ENCODE results near the gene PFKFB2. TPM values are rescaled to one million over a fixed set of nuclear protein-coding genes. Genes with fewer than 3 reads are reported as not detected.

The PFKFB2 gene
- total RNA-seq, 2 donors from 2014 or later: 3.8 to 6.9 TPM

DNA sequence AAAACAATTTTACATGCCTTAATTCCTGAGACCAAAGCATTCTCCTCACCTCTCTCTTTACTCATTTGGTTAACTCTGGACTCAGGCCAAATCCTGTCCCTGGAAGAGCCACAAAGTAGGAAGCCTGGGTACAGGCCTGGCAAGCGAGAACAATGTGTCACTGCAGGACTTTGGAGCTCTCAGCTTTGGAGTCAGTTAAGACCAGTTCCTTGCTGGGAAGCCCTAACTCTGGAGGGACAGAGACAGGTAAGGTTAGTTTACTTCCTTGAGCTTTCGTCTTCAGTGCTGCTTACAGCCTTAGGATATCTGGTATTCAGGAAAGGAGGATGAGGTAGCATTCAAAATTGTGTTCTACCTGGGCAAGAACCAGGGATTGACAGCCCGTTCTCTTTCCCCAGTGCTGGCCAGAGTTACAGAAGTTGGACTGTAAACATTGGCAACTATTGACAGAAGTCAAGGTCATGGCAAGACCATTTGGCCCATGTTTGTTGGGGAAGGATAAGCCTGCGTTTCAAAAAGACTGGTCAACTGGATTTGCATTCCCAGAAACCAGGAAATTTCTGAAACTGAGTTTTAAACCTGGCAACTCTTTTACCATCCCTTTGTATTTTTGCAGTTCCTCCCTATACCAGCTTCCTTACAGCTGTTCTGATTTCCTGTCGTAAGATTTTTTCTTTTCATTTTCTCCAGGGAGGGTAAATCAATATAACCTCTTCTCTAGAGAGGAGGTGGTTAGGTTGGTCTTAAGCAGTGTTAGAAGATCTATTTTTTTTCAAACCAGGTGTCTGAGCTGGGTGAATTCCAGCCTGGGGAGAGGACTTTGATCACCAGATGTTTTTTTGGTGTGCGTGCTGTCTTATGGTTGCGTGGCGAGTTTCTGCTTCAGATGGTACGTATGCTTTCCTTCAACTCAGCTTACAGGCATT lies 35.9 kb downstream of the PFKFB2 start, which contains the start of gene C4BPB:
Gene C4BPB (plus strand): TSS at position 160 of the 926 bp plus-strand sequence. CDS start 672 bp downstream, at position 832.
- no peaks in the 10 kb centered on the region for H3K9me3 Mint-ChIP-seq
- H3K36me3 Mint-ChIP-seq: no peaks in the 10 kb centered on the region
- DNase-seq (ENCODE audit: low spot score in 2 of 2) (no peak), ATAC-seq (peak; percentile 83 to 85)
- peak within 1 kb of the TSS; percentile 89 to 90 for H3K27ac Mint-ChIP-seq

DNA sequence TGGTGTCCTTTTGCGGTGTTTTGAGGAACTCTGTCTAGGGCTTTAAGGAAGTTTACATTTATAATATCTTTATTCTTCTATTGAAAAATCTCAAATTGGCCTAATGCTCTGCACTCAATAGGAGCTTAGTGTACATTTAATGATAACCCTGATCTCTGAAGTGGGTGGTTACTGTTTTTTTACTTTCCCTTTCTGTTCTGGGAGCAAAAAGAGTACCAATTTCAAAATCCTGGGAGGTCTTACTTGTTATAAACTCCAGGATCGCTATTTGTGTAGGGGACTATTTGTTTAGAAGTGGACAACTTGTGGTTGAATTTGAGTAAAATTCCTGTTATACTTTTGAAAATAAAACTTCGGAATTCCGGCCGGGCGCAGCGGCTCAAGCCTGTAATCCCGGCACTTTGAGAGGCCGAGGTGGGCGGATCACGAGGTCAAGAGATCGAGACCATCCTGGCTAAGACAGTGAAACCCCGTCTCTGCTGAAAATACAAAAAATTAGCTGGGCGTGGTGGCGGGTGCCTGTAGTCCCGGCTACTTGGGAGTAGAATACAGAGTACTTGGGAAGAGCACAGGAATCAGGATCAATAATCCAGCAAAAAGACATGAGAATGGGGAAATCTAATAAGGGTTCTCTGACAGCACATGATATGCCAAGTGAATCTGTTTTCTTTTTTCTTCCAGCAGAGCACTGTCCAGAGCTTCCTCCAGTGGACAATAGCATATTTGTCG lies 36.7 kb downstream of the PFKFB2 start:
- Mint-ChIP-seq H3K9me3 (no peaks in the 10 kb centered on the region), H3K36me3 (no peaks in the 10 kb centered on the region), H3K27ac (peak overlapping the region; percentile 89 to 90)
- ATAC-seq (peak in 1 of 2 donors; percentile 51), DNase-seq (ENCODE audit: low spot score in 2 of 2) (no peak)

DNA sequence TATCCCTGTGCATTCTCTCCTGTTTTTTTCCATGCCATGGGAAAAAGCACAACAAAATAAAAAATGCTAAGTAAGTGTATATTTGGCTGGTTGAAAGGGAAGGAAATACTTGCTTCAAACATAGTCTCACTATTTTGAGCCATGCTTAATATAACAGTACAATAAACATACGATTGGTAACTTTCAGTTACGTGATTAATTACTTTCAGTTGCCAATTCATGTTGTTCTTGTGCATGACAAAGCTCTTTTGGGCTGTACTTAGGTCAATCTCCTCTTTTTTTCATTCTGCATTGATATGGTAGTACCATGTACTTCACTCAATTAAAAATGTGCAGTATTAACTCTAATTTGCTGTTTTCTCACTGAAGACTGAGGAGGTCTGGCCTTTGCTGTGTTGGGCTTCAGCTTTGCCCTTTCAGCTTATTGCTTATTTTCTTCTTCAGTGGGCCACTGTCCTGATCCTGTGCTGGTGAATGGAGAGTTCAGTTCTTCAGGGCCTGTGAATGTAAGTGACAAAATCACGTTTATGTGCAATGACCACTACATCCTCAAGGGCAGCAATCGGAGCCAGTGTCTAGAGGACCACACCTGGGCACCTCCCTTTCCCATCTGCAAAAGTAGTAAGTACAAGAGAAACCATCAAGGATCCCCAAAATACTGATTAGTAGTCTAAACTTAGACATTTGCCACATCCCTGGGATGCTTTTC lies 38.3 kb downstream of the PFKFB2 start:
- ATAC-seq: no peak
- no peak for DNase-seq (ENCODE audit: low spot score in 2 of 2)
- Mint-ChIP-seq H3K36me3 (peaks cover 5 to 9% of the 10 kb centered on the region in 2 donors), H3K27ac (peak overlapping the region in 1 of 2 donors; percentile 58), H3K9me3 (peaks cover 0 to 4% of the 10 kb centered on the region in 2 donors)

DNA sequence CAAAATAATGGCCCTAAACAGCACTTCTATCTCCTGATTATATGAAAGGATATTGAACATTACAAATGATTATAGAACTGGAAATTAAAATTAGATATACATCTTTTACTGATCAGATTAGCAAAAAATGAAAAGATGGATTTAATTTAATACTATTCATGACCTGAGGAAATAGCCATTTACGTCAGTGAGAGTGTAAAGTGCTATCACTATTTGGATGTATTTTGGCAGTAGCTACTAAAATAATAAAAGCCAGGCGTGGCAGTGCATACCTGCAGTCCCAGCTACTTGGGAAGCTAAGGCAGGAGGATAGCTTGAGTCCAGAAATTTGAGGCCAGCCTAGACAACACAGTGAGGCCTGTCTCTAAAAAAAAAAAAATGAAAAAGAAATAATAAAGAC lies 40.9 kb downstream of the PFKFB2 start:
- Mint-ChIP-seq H3K27ac (no peak overlapping the region), H3K36me3 (peaks cover 5 to 24% of the 10 kb centered on the region in 2 donors), H3K9me3 (peaks cover 0 to 4% of the 10 kb centered on the region in 2 donors)
- DNase-seq (ENCODE audit: low spot score in 2 of 2): no peak
- no peak for ATAC-seq

DNA sequence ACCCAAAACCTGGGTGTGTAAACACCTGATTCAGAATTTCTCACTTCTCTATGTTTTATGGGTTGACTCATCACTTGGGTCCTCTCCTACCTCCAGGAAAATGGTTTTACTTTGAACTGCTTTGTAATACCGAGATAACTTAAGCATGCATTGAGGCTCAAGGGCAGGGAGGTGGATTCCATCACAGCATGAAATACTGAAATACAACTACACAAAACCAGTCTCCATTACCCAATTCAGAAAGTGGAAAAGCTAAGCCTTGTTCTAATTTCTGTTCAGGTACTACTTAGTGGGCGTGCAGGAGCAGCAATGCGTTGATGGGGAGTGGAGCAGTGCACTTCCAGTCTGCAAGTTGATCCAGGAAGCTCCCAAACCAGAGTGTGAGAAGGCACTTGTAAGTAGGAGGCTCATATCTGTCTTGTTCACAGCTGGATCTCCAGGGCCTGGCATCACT lies 44.8 kb downstream of the PFKFB2 start:
- Mint-ChIP-seq H3K36me3 (peaks cover 5 to 32% of the 10 kb centered on the region in 2 donors), H3K27ac (peak overlapping the region; percentile 31 to 85), H3K9me3 (peaks cover 0 to 8% of the 10 kb centered on the region in 2 donors)
- DNase-seq (ENCODE audit: low spot score in 2 of 2) (peak in 1 of 2 donors; percentile 42), ATAC-seq (peak; percentile 98 to 99)

DNA sequence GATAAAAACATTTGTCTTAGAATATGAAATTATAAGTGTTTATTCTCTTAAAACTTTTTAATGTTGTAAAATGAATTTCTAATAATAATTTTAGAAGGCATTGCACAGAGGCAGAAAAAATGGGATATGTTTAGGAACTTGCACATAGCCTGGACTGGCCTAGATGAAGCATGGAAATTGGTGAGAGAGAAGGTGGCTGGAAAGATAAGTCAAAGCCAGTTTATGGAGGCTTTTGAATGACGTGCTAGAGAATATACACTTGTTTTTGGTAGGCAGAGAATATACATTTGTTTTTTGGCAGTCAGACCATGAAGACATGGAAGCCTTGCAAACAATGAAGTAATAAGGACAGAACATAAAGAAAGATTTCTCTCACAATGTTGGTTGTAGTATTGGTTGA lies 48.6 kb downstream of the PFKFB2 start:
- Mint-ChIP-seq H3K9me3 (peaks cover 0 to 4% of the 10 kb centered on the region in 2 donors), H3K27ac (no peak overlapping the region), H3K36me3 (peaks cover 0 to 19% of the 10 kb centered on the region in 2 donors)
- ATAC-seq: no peak
- no peak for DNase-seq (ENCODE audit: low spot score in 2 of 2)

DNA sequence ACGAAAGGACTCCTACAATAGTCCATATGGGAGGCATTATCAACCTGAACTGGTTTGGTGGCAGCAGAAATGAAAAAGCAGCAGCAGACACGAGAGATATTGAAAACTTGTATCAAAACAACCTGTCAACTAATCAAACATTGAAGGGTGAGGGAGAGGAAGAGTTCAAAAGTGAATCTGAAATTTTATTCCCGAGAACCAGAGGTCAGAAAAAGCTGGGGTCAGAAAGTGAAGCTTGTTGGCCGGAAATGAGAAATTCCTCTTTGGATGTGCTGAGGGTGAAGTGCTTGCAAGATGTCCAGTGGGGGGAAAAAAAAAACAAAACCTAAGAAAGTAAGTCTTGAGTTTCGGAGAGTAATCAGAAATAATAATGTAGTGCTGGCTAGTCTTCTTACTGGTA lies 49.1 kb downstream of the PFKFB2 start:
- H3K27ac Mint-ChIP-seq: no peak overlapping the region
- ATAC-seq (no peak), DNase-seq (ENCODE audit: low spot score in 2 of 2) (no peak)
- peaks cover 0 to 4% of the 10 kb centered on the region in 2 donors for H3K9me3 Mint-ChIP-seq
- peaks cover 0 to 18% of the 10 kb centered on the region in 2 donors for H3K36me3 Mint-ChIP-seq

DNA sequence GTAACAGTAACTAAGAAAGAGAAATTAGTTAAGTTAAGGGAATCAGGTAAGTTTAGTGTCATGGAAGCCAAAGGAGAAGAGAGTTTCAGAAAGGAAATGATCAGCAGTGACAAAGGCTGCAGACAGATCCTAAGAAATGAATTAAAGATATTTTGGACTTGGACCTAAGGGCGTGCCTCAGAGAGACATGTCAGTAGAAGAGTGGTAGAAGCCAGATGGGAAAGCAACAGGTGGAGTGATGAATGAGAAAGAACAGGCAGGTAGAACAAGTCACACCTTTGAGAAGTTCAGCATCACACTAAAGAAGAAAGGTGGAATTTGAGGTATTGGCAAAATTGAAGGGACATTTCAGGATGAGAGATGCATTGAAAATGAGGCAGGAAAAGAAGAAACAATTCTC lies 49.6 kb downstream of the PFKFB2 start:
- Mint-ChIP-seq H3K27ac (no peak overlapping the region), H3K9me3 (peaks cover 0 to 4% of the 10 kb centered on the region in 2 donors), H3K36me3 (peaks cover 0 to 15% of the 10 kb centered on the region in 2 donors)
- DNase-seq (ENCODE audit: low spot score in 2 of 2) (no peak), ATAC-seq (no peak)

DNA sequence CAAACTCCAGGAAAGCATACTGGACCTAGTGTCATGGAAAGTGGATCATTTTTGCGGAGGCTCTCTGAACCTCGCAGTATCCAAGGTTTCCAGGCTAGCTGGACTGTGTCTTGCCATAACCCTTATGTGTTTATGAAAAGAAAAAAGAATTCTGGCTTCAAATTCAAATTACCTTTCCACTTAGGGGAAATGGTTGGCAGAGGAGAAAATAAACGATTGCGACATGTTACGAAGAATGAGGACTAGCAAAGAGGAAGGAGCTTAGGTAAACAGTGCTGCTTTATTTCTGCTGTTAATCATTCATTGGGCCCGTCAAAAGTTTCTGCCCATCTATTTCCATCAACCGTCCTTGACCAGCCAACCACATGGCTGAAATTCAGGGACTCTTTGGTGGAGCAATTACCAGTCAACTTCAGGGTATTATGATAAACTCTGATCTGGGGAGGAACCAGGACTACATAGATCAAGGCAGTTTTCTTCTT lies 50.9 kb downstream of the PFKFB2 start, which contains the start of gene C4BPA:
Gene C4BPA (plus strand): TSS at position 342 of the 482 bp plus-strand sequence. CDS start 8,793 bp downstream, outside the sequence.
- no peak for ATAC-seq
- no peak within 1 kb of the TSS for H3K27ac Mint-ChIP-seq

DNA sequence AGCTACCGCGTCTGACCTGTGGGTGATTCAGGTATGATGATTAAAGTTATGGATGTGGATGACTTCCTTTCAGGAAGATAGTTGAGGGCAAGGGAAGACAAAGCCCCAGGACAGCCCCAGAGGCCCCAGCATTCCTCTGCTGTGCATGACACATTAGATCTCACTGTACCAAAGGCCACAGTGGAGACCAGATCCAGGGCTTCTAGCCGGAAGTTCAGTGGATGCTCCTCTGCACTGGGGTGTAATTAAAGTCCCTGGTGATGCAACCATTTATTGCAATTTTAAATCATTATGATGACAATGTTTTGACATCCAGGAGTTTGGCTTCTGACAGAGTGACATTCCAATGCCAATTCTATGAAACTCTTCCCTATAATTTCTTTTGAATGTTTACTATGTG lies 55.9 kb downstream of the PFKFB2 start:
- no peak for DNase-seq (ENCODE audit: low spot score in 2 of 2)
- H3K9me3 Mint-ChIP-seq: no peaks in the 10 kb centered on the region
- ATAC-seq: no peak
- H3K27ac Mint-ChIP-seq: no peak overlapping the region
- H3K36me3 Mint-ChIP-seq: no peaks in the 10 kb centered on the region

More for the DNA sequence above, 50.9 kb downstream of the PFKFB2 start, which contains the start of gene C4BPA:
- Mint-ChIP-seq H3K9me3 (peaks cover 0 to 4% of the 10 kb centered on the region in 2 donors), H3K36me3 (peaks cover 0 to 8% of the 10 kb centered on the region in 2 donors)
- no peak for DNase-seq (ENCODE audit: low spot score in 2 of 2)

DNA sequence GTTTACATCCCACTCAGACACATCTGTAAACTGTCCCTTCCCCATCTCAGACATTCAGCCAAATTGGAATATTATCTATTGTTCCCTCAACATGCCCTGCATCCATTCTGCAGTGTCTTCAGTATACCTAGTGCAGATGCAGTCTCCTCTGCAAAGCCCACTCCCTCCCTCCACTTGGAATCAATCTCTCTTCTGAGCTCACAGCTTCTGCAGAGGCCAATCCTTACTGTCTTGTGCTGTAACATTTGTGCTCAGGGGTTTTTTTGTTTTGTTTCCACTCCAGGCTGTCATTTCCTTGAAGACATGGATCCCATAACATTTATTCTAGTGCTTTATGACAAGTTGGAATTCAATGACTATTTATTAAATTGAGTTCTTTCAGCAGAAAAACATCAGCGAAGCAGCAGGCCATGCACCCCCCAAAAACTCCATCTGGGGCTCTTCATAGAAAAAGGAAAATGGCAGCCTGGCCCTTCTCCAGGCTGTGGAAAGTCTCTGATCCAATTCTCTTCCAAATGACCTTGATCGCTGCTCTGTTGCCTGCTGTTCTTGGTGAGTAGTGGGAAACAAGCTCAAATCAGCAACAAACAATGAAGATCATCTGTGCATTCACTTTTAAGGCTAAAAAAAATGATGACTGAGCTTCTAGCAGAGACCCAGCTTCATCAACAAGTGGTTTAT lies 59.7 kb downstream of the PFKFB2 start:
- Mint-ChIP-seq H3K9me3 (no peaks in the 10 kb centered on the region), H3K36me3 (no peaks in the 10 kb centered on the region), H3K27ac (no peak overlapping the region)
- DNase-seq (ENCODE audit: low spot score in 2 of 2): no peak
- no peak for ATAC-seq

DNA sequence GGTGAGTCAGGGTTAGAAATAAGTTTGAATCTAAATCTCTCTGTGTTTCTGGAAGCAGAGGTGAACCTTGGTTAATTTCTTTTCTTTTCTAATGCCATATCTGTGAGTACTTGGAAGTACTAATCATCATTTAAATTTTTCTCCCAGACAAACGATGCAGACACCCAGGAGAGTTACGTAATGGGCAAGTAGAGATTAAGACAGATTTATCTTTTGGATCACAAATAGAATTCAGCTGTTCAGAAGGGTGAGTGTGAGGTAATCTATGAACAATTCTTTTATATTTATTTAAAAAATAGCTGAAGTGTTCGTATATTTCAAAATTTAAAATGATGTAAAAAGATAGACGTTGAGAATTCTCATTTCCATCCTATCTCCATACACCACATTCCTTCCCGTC lies 62.2 kb downstream of the PFKFB2 start:
- Mint-ChIP-seq H3K27ac (no peak overlapping the region), H3K9me3 (peaks cover 0 to 3% of the 10 kb centered on the region in 2 donors), H3K36me3 (no peaks in the 10 kb centered on the region)
- no peak for DNase-seq (ENCODE audit: low spot score in 2 of 2)
- no peak for ATAC-seq

DNA sequence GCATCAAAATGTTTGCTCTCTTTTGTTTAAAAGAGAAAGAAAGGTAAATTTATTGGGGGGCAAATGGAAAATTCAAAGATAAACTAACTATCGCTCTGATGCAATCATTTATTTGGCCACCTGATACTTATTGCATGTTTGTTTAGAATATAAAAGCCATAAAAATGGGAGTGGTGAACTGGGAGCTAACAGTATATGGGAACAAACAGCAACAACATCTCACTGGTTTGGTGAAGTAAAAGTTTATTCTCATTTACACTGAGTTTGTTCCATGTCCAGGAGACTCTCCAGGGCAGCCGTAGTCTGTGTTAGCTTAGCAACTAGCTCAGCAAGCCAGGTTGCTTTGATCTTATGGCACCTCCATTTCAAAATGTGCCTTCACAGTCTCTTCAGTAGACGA lies 71.3 kb downstream of the PFKFB2 start:
- DNase-seq (ENCODE audit: low spot score in 2 of 2) (no peak), ATAC-seq (no peak)
- Mint-ChIP-seq H3K9me3 (peaks cover 14 to 15% of the 10 kb centered on the region in 2 donors), H3K27ac (no peak overlapping the region), H3K36me3 (peaks cover 11 to 14% of the 10 kb centered on the region in 2 donors)

DNA sequence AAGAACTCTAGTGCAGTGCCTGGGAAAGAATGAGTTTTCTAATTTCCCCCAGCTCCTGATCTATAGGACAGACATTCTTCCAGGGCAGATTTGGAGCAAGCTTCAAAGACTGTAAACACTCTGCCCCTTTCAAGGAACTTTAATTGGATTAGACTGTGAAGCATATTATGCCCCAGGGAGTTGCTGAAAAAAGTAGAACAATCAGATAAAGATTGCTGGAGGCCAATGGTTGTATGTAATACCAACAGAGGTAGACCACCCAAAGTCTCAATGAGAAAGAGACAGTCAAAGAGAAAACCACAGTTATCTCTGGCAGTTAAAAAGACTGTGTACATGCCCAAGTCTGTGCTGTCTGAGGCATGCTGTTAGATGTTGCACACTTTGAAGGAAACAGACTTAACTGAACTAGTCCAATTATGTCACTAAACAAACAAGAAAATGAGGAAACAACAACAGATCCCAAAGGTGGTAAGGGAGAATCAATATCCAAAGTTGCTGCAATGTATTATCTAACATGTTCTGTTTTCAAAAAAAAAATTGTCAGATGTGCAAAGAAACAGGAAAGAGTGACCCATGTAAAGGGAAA lies 75.4 kb downstream of the PFKFB2 start:
- ATAC-seq (no peak), DNase-seq (ENCODE audit: low spot score in 2 of 2) (no peak)
- Mint-ChIP-seq H3K36me3 (peaks cover 11 to 16% of the 10 kb centered on the region in 2 donors), H3K9me3 (peaks cover 26 to 27% of the 10 kb centered on the region in 2 donors), H3K27ac (no peak overlapping the region)

DNA sequence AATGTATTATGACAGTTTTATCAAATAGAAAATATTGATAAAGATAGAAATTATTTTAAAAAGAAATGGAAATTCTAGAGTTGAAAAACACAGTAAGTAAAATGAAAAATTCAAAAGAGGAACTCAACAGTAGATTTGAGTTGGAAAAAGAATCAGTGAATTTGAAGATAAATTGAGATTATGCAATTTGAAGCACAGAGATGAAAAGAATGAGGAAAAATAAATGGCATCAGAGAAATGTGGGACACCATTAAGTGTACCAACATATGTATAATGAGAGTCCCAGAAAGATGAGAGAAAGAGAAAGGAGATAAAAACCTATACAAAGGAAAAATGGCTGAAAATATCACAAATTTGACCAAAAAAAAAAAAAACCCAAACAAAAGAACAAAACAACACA lies 76.0 kb downstream of the PFKFB2 start:
- DNase-seq (ENCODE audit: low spot score in 2 of 2) (no peak), ATAC-seq (no peak)
- Mint-ChIP-seq H3K36me3 (peaks cover 11 to 16% of the 10 kb centered on the region in 2 donors), H3K27ac (no peak overlapping the region), H3K9me3 (peaks cover 26 to 27% of the 10 kb centered on the region in 2 donors)

All from activated naive CD4-positive, alpha-beta T cell treated with anti-CD3 and anti-CD28 coated beads, Interleukin-2, amount 50 U/mL, for 72 hours (primary cell).